Coronary artery (tissue), 2 donors: ENCODE measurements around the gene COBL.

Source experiments
- DNase-seq: peaks from one replicate; pipeline ENCODE4 v3.0.0-alpha.2; 2017; ENCODE audit warnings: low spot score
- H3K27ac ChIP-seq, 2 donors: fragments of 200-600 bp; sonication (generic); one replicate each; pipeline ENCODE4 v1.5.1; 2016 to 2019
- H3K4me3 ChIP-seq: fragments of 200-600 bp; sonication (generic); 2 replicates; pipeline ENCODE4 v1.5.1; 2016; ENCODE audit warnings: mild to moderate bottlenecking, moderate library complexity
- TF ChIP-seq, protein P1 (sequence below): fragments of 200-600 bp; sonication (generic); IDR thresholded peaks from one replicate; pipeline ENCODE4 v1.5.1; 2019; ENCODE audit warnings: antibody characterized with exemption

COBL gene

DNA sequence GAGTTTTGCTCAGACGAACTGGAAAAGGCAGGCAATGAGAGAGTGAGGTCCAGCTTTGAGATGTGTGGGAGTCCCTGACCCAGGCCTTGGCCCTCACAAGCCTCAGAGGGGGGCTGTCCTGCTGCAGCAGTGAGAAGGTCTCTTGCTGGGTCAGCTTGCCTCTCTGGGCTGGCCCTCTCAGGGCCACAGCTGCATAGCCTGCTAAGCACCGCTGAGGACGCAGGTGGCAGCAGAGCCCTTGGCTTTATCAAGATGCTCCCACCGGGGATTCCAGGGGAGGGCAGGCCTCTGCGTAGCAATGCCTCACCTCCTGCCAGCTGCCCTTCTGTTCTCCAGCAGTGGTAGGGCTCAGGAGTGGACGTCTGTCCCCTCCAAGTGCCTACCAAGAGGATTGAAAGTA is 128.7 kb downstream of the COBL start:
- Histone ChIP-seq H3K4me3 (no peak overlapping the region), H3K27ac (no peak overlapping the region)
- TF ChIP-seq, protein P1, sequence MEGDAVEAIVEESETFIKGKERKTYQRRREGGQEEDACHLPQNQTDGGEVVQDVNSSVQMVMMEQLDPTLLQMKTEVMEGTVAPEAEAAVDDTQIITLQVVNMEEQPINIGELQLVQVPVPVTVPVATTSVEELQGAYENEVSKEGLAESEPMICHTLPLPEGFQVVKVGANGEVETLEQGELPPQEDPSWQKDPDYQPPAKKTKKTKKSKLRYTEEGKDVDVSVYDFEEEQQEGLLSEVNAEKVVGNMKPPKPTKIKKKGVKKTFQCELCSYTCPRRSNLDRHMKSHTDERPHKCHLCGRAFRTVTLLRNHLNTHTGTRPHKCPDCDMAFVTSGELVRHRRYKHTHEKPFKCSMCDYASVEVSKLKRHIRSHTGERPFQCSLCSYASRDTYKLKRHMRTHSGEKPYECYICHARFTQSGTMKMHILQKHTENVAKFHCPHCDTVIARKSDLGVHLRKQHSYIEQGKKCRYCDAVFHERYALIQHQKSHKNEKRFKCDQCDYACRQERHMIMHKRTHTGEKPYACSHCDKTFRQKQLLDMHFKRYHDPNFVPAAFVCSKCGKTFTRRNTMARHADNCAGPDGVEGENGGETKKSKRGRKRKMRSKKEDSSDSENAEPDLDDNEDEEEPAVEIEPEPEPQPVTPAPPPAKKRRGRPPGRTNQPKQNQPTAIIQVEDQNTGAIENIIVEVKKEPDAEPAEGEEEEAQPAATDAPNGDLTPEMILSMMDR = no peak
- DNase-seq = no peak

DNA sequence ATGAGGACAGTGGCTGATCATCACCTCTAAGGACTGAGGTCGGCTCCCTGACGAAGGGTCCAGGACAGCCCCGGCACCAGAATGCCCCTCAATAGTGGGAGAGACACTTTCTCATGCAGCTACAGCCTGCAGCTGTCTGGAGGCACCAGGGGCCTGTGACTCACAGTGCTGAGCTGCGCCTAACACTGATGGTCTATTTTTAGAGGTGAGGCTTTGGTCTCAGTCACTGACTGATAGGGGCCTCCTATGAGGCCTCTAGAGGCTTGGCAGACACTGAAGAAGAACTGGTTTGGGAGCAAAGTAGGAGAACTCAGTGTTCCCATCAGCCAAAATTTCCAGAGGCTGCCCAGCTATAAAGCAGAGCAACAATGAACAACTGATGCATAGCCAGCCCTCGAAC is 130.1 kb downstream of the COBL start:
- DNase-seq = no peak
- no peak overlapping the region for H3K27ac ChIP-seq
- TF ChIP-seq, protein P1 = no peak
- H3K4me3 ChIP-seq = no peak overlapping the region

DNA sequence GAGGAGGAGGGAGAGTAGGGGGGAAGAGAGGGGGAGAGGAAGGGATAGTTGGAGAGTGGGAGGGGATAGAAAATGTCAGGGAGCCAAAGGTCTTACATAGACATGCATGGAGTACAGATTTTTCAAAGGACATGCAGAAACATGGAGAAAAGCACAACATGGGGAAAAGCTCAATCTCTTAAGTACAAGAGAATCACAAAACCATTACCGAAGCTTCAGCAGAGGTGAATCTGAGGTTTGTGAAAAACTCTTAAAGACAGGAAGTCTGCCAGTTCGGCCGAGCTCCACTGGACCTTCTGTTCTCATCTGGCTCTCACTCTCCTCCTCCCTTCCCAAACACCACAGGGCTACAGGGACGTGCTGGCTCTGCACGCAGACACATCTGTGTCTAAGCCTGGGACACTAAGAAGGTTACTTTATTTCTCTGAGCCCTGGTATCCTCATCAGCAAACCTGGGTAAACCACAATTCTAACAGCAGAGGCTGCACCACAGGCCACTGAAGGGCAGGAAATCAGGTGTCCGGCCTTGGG is 133.9 kb downstream of the COBL start:
- Histone ChIP-seq H3K4me3 (no peak overlapping the region), H3K27ac (no peak overlapping the region)
- no peak for DNase-seq
- TF ChIP-seq, protein P1 = no peak

DNA sequence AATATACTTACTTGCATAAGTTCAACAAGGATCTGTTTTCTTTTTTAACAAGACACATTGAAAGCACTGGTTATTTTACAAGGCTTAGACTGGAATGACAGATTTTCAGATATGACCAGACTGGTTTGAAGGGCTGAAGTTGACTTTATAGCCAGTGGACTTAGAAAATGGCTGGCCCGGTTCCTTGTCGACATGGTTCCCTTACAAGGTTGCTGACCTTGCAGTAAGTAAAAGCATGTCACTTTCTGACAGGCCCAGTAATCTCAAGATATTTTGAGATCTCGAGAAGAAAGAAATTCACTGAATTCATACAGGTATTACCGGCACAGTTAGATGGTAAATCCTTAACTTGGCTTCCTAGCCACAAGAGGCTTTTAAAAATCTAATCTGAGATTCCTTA is 136.5 kb downstream of the COBL start:
- Histone ChIP-seq H3K27ac (no peak overlapping the region), H3K4me3 (no peak overlapping the region)
- DNase-seq = no peak
- TF ChIP-seq, protein P1 = no peak

DNA sequence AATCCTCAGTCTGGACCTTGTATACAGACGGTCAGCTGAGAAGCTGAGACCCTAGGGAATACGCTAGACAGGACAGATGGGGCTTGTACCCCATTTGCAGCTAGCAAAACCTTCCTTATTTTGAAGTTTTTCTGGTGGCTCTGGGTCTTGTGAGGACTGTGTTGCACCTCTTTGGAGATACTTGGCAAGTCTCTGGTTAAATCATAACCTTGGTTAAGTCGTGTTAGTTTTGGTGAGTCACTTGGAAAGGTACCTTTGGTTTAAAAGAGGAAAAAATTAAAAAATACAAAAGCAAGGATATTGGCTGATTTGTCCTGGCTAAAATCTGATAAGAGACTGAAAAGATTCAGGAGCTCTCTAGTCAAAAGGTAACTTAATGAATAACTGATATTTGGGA is 140.6 kb downstream of the COBL start:
- H3K27ac ChIP-seq = no peak overlapping the region
- no peak overlapping the region for H3K4me3 ChIP-seq
- DNase-seq = no peak
- TF ChIP-seq, protein P1 = no peak

DNA sequence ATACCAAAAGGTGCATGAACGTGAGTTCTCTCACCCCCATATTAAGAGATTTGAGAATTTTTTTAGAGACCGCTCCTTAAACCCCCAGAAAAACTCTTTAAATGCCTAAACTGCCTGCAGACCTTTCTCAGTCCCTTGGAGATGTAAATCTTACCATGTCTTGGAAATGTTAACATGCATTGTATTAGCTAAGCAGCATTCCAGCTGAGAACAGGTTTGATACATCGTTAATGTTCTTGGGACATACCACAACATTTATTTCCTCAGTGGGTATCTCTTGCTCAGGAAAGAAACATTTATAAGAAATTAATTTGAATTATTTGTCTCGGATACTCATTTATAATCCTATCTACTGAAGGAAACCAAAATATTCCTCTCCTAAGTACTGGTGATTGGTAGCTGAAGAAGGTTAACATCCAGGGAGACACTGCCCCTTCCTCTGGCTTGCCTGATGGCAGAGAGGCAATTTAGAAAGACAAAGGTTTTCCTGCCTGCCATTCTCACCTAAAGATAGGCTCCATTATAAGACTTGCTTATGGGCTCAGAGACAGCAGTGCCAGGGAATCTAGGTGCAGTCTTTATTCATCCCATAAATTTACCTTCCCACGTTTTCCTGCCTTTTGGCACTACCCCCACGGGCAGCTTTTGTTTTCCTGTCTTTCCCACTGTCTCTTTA is 141.2 kb downstream of the COBL start:
- Histone ChIP-seq H3K4me3 (no peak overlapping the region), H3K27ac (no peak overlapping the region)
- DNase-seq = no peak
- TF ChIP-seq, protein P1 = no peak

DNA sequence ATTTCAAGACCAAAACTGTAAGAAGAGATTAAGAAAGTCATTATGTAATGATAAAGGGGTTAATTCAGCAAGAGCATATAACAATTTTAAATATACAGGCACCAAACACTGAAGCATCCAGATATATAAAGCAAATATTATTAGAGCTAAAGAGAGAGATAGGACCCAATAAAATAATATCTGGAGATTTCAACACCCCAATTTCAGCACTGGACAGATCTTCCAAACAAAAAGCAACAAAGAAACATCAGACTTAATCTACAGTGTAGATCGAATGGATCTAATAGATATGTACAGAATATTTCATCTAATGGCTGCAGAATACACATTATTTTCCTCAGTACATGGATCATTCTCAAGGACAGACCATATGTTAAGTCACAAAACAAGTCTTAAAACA is 151.3 kb downstream of the COBL start:
- H3K4me3 ChIP-seq = no peak overlapping the region
- no peak for DNase-seq
- TF ChIP-seq, protein P1 = no peak
- H3K27ac ChIP-seq = no peak overlapping the region
